B cell (primary cell): ENCODE results near the gene ITSN2.

ENCODE experiments used
- EZH2 ChIP-seq: IDR thresholded peaks from 2 replicates; pipeline ENCODE4 v1.6.1; 2012; ENCODE audit warnings: borderline replicate concordance, low read depth, mild to moderate bottlenecking, moderate library complexity, low read length; ENCODE audit not compliant: insufficient read depth, poor library complexity, severe bottlenecking
- TF ChIP-seq, protein P1 (sequence below): fragments of 200-600 bp; IDR thresholded peaks from one replicate; pipeline ENCODE4 v1.8.0; 2022; ENCODE audit warnings: antibody characterized with exemption, mild to moderate bottlenecking

DNA sequence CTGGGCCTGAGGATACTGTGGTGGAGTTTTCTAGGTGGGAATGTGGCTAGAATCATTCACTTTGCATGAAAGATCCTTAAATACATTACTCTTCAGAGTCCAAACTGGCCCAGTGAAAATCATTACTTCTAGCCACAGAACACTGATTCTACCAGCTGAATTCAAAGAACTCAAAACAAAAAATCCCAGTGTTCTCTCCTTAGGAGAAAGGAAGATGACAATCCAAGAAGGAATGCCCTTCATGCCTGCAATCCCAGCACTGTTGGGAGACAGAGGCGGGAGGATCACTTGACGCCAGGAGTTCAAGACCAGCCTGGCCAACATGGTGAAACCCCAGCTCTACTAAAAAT lies 150.3 kb downstream of the ITSN2 start:
- TF ChIP-seq, protein P1, sequence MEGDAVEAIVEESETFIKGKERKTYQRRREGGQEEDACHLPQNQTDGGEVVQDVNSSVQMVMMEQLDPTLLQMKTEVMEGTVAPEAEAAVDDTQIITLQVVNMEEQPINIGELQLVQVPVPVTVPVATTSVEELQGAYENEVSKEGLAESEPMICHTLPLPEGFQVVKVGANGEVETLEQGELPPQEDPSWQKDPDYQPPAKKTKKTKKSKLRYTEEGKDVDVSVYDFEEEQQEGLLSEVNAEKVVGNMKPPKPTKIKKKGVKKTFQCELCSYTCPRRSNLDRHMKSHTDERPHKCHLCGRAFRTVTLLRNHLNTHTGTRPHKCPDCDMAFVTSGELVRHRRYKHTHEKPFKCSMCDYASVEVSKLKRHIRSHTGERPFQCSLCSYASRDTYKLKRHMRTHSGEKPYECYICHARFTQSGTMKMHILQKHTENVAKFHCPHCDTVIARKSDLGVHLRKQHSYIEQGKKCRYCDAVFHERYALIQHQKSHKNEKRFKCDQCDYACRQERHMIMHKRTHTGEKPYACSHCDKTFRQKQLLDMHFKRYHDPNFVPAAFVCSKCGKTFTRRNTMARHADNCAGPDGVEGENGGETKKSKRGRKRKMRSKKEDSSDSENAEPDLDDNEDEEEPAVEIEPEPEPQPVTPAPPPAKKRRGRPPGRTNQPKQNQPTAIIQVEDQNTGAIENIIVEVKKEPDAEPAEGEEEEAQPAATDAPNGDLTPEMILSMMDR: no peak
- no peak for TF ChIP-seq EZH2
